BLaER1 treated with 17β-estradiol and CSF1 and Interleukin-3, amounts not matched to agents 10 nM and 100 nM (cell line): Measurements from ENCODE around the gene PRIMA1.

Experiments used
- H3K27ac ChIP-seq, 11 experiments: shearing (Covaris generic); formaldehyde crosslinking; 2 replicates each; pipeline ENCODE4 v1.8.1; 2022
- H3K27me3 ChIP-seq, 11 experiments: shearing (Covaris generic); formaldehyde crosslinking; 2 replicates each; pipeline ENCODE4 v1.8.1; 2022
- H3K36me3 ChIP-seq, 11 experiments: shearing (Covaris generic); formaldehyde crosslinking; 2 replicates each; pipeline ENCODE4 v1.8.1; 2022
- H3K4me1 ChIP-seq, 10 experiments: shearing (Covaris generic); formaldehyde crosslinking; 2 replicates each; pipeline ENCODE4 v1.8.1; 2022
- H3K4me2 ChIP-seq, 11 experiments: shearing (Covaris generic); formaldehyde crosslinking; 2 replicates each; pipeline ENCODE4 v1.8.1; 2022
- H3K4me3 ChIP-seq, 10 experiments: shearing (Covaris generic); formaldehyde crosslinking; 2 replicates each; pipeline ENCODE4 v1.8.1; 2022
- H3K9ac ChIP-seq, 11 experiments: shearing (Covaris generic); formaldehyde crosslinking; 2 replicates each; pipeline ENCODE4 v1.8.1; 2022
- H3K9me3 ChIP-seq, 11 experiments: shearing (Covaris generic); formaldehyde crosslinking; replicated peaks in 1 of 11; 2 replicates each; pipeline ENCODE4 v1.8.1; 2022
- H4K20me1 ChIP-seq, 11 experiments: shearing (Covaris generic); formaldehyde crosslinking; 2 replicates each; pipeline ENCODE4 v1.8.1; 2022
- Cebpa-rat ChIP-seq, 11 experiments: shearing (Covaris generic); IDR thresholded peaks; 2 replicates each; pipeline ENCODE4 v1.8.1; 2022

The PRIMA1 gene

DNA sequence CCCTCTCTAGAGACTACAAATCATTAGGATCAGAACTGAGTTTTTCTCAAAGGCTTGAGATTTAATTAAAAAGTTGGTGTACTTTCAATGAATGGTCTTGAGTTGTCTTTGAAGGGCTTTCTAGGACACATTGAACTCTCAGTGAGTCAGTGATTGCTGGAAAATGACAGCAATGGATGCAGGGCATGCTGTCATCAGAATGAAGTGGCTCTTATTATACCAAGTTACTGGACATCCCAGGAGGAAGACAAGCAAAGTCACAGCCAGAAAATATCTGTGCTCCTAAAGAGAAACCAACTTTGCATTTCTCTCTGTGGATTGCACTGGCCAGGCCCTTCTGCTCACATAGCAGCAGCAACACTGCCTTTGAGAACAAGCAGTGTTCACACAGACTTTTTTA, 112.6 kb downstream of the PRIMA1 start:
- no peaks in the 10 kb centered on the region for H3K27me3 ChIP-seq
- no peaks in the 10 kb centered on the region for H3K9me3 ChIP-seq
- peak overlapping the region in 1 of 11 experiments; percentile 47; a peak in 1 of 22 replicates for H3K4me2 ChIP-seq
- H3K9ac ChIP-seq: no peak overlapping the region
- H3K4me3 ChIP-seq: no peak overlapping the region
- no peaks in the 10 kb centered on the region for H3K36me3 ChIP-seq
- no peaks in the 10 kb centered on the region for H4K20me1 ChIP-seq
- TF ChIP-seq Cebpa-rat (IDR thresholded peaks at IDR 0.05): no peak
- H3K4me1 ChIP-seq: peaks cover 0 to 15% (median 8%) of the 10 kb centered on the region in 10 experiments; a peak in 13 of 20 replicates
- no peak overlapping the region for H3K27ac ChIP-seq

DNA sequence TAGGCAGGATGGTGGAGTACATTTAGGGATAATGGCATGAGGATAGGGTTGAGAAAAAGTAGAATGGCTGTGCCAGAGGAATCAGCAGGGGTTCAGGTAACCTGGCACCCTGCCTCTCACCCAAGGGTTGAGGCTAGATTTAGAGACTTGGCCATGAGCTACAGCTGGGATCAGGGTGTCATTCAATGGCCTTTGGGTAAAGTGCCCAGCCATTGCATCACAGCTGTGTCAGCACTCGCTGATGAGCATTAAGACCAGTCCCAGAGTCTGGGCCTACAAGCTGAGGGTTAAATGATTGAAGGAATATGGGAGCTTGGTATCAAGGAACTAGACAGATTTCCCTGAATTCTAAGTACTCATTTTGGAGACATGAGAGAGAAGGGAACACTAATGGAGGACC, 113.9 kb downstream of the PRIMA1 start:
- Histone ChIP-seq H3K9me3 (no peaks in the 10 kb centered on the region), H3K36me3 (no peaks in the 10 kb centered on the region), H3K4me2 (no peak overlapping the region), H4K20me1 (no peaks in the 10 kb centered on the region), H3K27ac (no peak overlapping the region), H3K4me3 (no peak overlapping the region), H3K27me3 (no peaks in the 10 kb centered on the region), H3K9ac (no peak overlapping the region), H3K4me1 (peaks cover 0 to 15% (median 8%) of the 10 kb centered on the region in 10 experiments; a peak in 13 of 20 replicates)
- TF ChIP-seq Cebpa-rat (IDR thresholded peaks at IDR 0.05): no peak

GRCh38 chr14:93669632-93670031, 118.7 kb downstream of the PRIMA1 start:
- Histone ChIP-seq H3K4me1 (no peaks in the 10 kb centered on the region), H3K9me3 (peaks cover 25 to 38% (median 28%) of the 10 kb centered on the region in 11 experiments), H3K4me2 (no peak overlapping the region), H3K27me3 (0 out of 22 replicates have a peak, but pooled peaks cover 0 to 3% (median 0%) of the 10 kb centered on the region in 11 experiments), H3K27ac (no peak overlapping the region), H3K36me3 (no peaks in the 10 kb centered on the region), H3K9ac (no peak overlapping the region), H4K20me1 (no peaks in the 10 kb centered on the region), H3K4me3 (no peak overlapping the region)
- no peak for TF ChIP-seq Cebpa-rat (IDR thresholded peaks at IDR 0.05)
